Thyroid gland (tissue), 4 donors: Measurements from ENCODE around the gene HDAC8. TPM values are rescaled to one million over a fixed set of nuclear protein-coding genes. Genes with fewer than 3 reads are reported as not detected.
"Not testable (repeated sequence)": the region's sequence is repeated elsewhere in the genome, so short reads cannot be mapped to it uniquely, and the experiment has no call there.

Source experiments
- DNase-seq, 2 donors: peaks; one replicate each; pipeline ENCODE4 v3.0.0-alpha.2; 2019
- H3K27ac ChIP-seq, 3 donors: fragments of 200-600 bp; sonication (generic); 1 replicate in 2 of 3; 2 replicates in 1 of 3; pipeline ENCODE4 v1.5.1; 2016 to 2019; ENCODE audit warnings: mild to moderate bottlenecking in 1 of 3, moderate library complexity in 1 of 3
- H3K27me3 ChIP-seq: fragments of 200-600 bp; sonication (generic); one replicate; pipeline ENCODE4 v1.5.1; 2019
- H3K36me3 ChIP-seq, 2 donors: fragments of 200-600 bp; sonication (generic); one replicate each; pipeline ENCODE4 v1.5.1; 2016 to 2019
- H3K4me1 ChIP-seq, 2 donors: fragments of 200-600 bp; sonication (generic); one replicate each; pipeline ENCODE4 v1.5.1; 2017 to 2019
- H3K4me3 ChIP-seq, 3 donors: fragments of 200-600 bp; sonication (generic); replicated peaks in 1 of 3; 1 replicate in 2 of 3; 2 replicates in 1 of 3; pipeline ENCODE4 v1.5.1; 2016; ENCODE audit warnings: mild to moderate bottlenecking in 1 of 3
- H3K9me3 ChIP-seq: fragments of 200-600 bp; sonication (generic); one replicate; pipeline ENCODE4 v1.5.1; 2017
- POLR2A ChIP-seq, 2 donors: fragments of 450-650 bp; IDR thresholded peaks; one replicate each; pipeline ENCODE4 v1.6.1; 2017; ENCODE audit warnings: antibody characterized with exemption in 2 of 2, mild to moderate bottlenecking in 2 of 2, moderate library complexity in 1 of 2
- WGBS, 2 donors: methylation state at CpG; one replicate each; pipeline ENCODE4 v1.1.5; 2017; 5-methylcytosine and 5-hydroxymethylcytosine counted together
- intact Hi-C: fragments of 100-400 bp; cut with DNase I; formaldehyde crosslinking; loops from one replicate; pipeline ENCODE4 v1.15.1; 2023
- total RNA-seq, 4 donors: library from RNA; depleted of rRNA; stranded (reverse); fragments of >200 nt; gene quantifications; one replicate each; pipeline ENCODE4 v1.2.3, GENCODE V29; 2016
- TF ChIP-seq, protein P1 (sequence below), 6 experiments: fragments of 200-600 bp in 3 of 6; fragments of 450-650 bp in 3 of 6; sonication (generic) in 3 of 6; IDR thresholded peaks; one replicate each; pipeline ENCODE4 v1.5.1; 2016 to 2019; ENCODE audit warnings: antibody characterized with exemption in 6 of 6, mild to moderate bottlenecking in 2 of 6, inconsistent platforms in 1 of 6, moderate library complexity in 1 of 6

The HDAC8 gene
- total RNA-seq, 4 donors from 2014 or later = 46.5 to 74.9 (median 55.4) TPM

DNA sequence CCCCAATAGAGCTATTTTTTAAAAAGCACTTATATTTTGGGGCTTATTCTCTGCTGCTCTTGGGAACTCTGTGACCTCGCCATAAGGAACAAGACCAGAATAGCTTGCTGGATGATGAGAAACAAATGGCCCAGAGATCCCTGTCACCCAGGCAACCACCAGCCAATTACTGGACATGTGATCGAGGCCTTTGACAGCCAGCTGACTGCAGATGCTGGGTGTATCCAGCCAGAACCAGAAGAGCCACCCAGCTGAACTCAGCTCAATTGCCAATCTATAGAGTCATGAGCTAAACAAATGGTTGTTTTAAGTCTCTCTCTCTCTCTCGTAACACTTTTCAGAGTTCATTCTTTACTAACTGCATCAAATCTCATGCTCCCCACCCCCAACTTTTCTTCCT lies 242.5 kb downstream of the HDAC8 start:
- TF ChIP-seq, protein P1, sequence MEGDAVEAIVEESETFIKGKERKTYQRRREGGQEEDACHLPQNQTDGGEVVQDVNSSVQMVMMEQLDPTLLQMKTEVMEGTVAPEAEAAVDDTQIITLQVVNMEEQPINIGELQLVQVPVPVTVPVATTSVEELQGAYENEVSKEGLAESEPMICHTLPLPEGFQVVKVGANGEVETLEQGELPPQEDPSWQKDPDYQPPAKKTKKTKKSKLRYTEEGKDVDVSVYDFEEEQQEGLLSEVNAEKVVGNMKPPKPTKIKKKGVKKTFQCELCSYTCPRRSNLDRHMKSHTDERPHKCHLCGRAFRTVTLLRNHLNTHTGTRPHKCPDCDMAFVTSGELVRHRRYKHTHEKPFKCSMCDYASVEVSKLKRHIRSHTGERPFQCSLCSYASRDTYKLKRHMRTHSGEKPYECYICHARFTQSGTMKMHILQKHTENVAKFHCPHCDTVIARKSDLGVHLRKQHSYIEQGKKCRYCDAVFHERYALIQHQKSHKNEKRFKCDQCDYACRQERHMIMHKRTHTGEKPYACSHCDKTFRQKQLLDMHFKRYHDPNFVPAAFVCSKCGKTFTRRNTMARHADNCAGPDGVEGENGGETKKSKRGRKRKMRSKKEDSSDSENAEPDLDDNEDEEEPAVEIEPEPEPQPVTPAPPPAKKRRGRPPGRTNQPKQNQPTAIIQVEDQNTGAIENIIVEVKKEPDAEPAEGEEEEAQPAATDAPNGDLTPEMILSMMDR (IDR thresholded peaks at IDR 0.05) = no peak
- no peak for TF ChIP-seq POLR2A (IDR thresholded peaks at IDR 0.05)
- intact Hi-C loops = no loop called here
- 96 to 100% methylated on average over 3 of the region's 3 CpGs for WGBS, 2 donors
- Histone ChIP-seq H3K36me3 (no peaks in the 10 kb centered on the region), H3K27me3 (no peaks in the 10 kb centered on the region), H3K4me3 (no peak overlapping the region), H3K27ac (no peak overlapping the region), H3K9me3 (no peaks in the 10 kb centered on the region), H3K4me1 (no peaks in the 10 kb centered on the region)
- no peak for DNase-seq

DNA sequence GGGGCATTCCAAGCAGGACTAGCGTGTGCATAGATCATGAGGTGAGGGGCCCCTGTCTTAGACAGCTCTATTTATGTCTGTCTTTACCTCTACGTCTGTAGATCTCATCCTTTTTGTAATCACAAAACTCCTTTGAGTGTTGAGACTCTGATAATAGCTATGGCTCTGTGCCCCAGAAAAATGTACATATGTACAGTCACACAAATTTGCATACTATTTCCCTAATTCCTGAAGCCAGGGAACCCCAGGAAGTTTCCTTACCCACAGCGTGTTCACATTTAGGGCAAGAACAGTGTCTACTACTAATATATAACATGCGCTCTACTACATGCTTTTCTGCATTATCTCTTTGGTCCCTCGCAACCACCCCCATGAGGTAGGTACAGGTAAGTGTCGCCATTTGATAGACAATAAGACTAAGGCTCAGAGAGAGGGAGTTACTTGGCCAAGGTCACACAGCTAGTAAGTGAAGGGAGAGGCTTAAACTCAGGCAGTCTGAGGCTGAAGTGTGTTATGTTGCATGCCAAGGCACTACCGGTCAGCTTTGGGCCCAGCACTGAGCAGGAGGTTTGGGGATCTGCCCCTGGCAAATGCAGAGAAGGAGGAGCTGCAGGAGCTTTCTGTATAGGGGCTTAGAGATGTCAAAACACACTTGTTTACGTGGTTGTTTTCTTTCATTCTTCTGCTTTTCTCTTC lies 245.9 kb downstream of the HDAC8 start:
- TF ChIP-seq, protein P1 (IDR thresholded peaks at IDR 0.05) = no peak
- no peak for TF ChIP-seq POLR2A (IDR thresholded peaks at IDR 0.05)
- no peaks in the 10 kb centered on the region for H3K27me3 ChIP-seq
- H3K4me1 ChIP-seq = no peaks in the 10 kb centered on the region
- no peak overlapping the region for H3K4me3 ChIP-seq
- DNase-seq = no peak
- H3K36me3 ChIP-seq = no peaks in the 10 kb centered on the region
- 94% methylated on average over 8 of the region's 8 CpGs for WGBS, 2 donors
- H3K27ac ChIP-seq = no peak overlapping the region
- intact Hi-C loops = no loop called here
- no peaks in the 10 kb centered on the region for H3K9me3 ChIP-seq

DNA sequence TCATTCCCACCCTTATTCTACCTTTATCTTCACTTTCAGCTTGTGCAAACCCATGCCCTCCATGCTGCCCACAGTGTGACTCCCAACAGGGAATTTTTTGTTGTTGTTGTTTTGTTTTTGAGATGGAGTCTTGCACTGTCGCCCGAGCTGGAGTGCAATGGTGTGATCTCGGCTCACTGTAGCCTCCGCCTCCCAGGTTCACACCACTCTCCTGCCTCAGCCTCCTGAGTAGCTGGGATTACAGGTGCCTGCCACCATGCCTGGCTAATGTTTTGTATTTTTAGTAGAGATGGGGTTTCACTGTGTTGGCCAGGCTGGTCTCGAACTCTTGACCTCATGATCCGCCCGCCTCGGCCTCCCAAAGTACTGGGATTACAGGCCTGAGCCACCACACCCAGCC lies 253.0 kb downstream of the HDAC8 start:
- WGBS, 2 donors = 98 to 99% methylated on average over 7 to 8 of the region's 8 CpGs
- H3K9me3 ChIP-seq, DNase-seq, H3K36me3 ChIP-seq, intact Hi-C loops, H3K4me3 ChIP-seq, H3K27me3 ChIP-seq, H3K27ac ChIP-seq, H3K4me1 ChIP-seq: not testable (repeated sequence)

DNA sequence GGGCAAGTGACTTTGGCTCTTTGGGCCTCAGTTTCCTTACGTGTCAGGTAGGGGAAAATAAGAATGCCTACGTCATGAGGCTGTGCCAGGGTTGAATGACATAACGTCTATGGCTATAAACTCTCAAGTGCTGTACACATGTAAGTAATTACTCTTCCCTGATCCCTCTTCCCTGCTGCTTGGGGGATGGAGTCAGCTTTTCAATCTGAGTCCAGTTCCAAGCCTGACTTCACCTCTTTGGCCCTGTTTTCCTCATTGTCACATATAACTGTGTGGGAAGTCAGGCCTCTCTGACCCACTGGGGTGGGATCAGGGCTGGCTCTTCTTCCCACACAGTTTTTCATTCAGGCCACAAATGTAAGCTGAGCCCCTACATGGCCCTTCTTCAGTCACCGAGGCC lies 255.5 kb downstream of the HDAC8 start:
- no peak overlapping the region for H3K4me3 ChIP-seq
- WGBS, 2 donors = 86 to 98% methylated on average over 4 of the region's 4 CpGs

DNA sequence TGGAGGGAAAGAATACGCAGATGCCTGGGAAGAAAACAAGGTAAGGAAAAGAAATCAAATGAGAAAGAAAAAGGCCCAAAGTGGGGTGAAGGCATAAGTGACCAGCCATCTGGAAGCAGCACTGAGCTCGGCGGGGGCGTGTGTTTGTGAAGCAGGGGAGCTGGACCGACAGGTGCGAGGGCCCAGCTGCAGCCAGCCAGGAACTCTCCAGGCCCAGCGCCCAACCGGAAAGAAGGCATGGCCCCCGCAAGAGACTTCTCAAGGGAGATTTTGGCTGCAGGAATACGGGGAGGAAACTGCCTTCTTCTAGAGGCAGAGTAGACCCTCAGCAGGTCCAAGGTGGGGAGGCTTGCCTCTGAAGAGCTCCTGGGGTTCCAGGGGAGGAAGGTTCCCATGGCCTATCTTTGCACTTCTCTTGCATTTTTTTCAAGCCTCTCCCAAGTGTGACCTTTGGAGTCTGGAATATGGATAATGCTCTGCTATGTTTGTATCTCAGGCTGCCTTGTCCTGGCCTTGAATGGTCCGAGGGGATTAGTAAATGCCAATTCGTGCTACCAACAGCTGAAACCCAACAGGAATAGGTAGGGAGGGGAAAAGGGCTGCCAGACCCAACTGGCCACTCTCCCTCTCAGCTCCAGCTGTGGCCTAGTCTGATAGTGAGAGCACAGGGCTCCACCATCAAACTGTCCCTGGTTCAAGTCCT lies 256.1 kb downstream of the HDAC8 start:
- DNase-seq = peak; percentile 73 to 76
- no peak for TF ChIP-seq POLR2A (IDR thresholded peaks at IDR 0.05)
- TF ChIP-seq, protein P1 (IDR thresholded peaks at IDR 0.05) = no peak
- Histone ChIP-seq H3K4me1 (peaks cover 3 to 7% of the 10 kb centered on the region in 2 donors), H3K9me3 (no peaks in the 10 kb centered on the region), H3K27ac (peak overlapping the region in 1 of 3 donors; percentile 18), H3K27me3 (no peaks in the 10 kb centered on the region), H3K36me3 (no peaks in the 10 kb centered on the region), H3K4me3 (no peak overlapping the region)
- intact Hi-C loops = no loop called here
- 41 to 46% methylated on average over 7 to 11 of the region's 12 CpGs for WGBS, 2 donors

More for the DNA sequence above, 255.5 kb downstream of the HDAC8 start:
- DNase-seq = no peak
- Histone ChIP-seq H3K27ac (peak overlapping the region in 1 of 3 donors; percentile 18), H3K36me3 (no peaks in the 10 kb centered on the region), H3K4me1 (peaks cover 3 to 7% of the 10 kb centered on the region in 2 donors), H3K9me3 (no peaks in the 10 kb centered on the region), H3K27me3 (no peaks in the 10 kb centered on the region)
- TF ChIP-seq POLR2A (IDR thresholded peaks at IDR 0.05) = no peak
- TF ChIP-seq, protein P1 (IDR thresholded peaks at IDR 0.05) = no peak
- intact Hi-C loops = no loop called here
